HG03571 (cell line): ENCODE data around the gene ENHO.
"Not testable (repeated sequence)": the region's sequence is repeated elsewhere in the genome, so short reads cannot be mapped to it uniquely, and the experiment has no call there.

ENCODE experiments used
- ATAC-seq: cut with Tn5 transposase; IDR thresholded peaks from one replicate; pipeline ENCODE4 v1.9.1; 2021; ENCODE audit not compliant: unreplicated experiment

Gene ENHO

DNA sequence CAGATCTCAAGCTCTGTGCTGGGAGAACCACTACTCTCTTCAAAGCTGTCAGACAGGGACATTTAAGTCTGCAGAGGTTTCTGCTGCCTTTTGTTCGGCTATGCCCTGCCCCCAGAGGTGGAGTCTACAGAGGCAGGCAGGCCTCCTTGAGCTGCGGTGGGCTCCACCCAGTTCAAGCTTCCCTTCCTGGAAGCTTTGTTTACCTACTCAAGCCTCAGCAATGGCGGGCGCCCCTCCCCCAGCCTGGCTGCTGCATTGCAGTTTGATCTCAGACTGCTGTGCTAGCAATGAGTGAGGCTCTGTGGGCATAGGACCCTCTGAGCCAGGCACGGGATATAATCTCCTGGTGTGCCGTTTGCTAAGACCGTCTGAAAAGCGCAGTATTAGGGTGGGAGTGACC, 9.3 kb upstream of the ENHO start:
- not testable (repeated sequence) for ATAC-seq

DNA sequence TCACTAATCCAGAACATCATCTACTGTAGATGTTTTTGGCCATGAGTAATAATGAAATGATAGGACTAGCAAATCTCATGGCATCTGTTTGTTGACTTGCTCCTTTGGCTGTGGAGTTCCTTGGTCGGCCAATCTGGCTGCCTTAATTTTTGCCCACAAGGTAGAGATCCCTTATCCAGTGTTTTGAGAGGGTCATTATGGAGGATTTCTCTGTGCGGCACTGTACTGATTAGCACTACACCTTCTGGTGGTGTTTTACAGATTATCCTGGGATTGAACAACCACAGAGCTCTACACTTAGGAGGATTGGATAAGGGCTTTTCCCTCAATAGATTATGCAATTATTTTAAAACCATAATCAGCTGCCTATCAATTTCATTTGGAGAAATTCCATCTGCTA, 3.2 kb upstream of the ENHO start:
- no peak for ATAC-seq

DNA sequence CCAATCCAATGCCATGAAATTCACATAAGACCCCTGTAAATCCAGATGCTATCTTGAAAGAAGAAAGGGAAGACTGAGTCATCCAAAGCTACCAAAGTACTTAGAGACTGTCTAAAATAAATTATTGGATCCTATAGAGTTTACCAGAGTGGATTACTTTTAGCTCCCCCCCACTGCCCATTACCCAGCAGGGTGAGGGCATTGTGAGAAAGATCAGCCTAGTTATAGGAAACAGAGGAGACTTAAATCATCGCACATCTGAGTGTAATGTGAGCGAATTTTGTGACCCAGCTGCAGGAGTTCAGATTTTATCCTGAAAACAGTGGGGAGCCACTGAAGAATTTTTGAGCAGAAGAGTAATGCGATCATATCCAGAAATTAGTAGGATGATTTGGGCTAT, 1.6 kb upstream of the ENHO start:
- ATAC-seq, result no peak

DNA sequence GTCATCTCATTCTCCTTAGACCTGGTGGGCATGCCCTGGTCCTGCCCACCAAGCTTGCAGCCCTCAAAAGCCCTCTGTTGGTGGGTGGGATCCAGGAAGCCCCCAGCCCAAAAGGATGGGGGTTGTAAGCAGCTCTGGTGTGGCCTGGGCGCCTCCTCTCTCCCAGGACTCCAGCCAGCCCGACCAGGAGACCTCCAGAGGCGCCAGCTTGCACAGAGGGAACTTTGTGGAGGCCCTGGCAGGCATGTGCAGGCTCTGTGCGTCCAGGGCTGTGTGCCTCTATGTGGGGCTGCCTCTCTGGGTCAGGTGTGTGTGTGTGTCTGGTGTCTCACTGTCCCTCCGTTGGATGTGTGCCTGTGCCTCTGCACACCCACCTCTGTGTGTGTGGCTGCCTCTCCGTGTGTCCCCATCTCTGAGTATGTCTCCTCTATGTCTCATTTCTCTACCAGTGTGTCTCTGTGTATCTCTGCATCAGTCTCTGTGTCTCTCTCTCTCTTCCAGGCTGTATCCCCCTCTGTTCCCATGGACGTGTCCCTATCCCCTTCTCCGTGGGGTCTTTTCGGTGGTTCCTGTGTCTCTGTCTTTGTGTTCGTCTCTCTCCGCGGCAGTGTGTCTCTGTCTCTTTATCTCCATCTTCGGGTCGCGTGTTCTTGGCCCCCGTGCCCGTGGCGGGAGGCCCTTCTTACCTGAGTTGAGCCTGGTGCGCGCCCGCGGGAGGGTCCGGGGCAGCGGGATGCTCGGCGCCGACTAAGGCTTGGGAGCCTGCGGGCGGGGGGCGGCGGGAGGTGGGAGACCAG, 501 bp downstream of the ENHO start:
- ATAC-seq, result no peak

DNA sequence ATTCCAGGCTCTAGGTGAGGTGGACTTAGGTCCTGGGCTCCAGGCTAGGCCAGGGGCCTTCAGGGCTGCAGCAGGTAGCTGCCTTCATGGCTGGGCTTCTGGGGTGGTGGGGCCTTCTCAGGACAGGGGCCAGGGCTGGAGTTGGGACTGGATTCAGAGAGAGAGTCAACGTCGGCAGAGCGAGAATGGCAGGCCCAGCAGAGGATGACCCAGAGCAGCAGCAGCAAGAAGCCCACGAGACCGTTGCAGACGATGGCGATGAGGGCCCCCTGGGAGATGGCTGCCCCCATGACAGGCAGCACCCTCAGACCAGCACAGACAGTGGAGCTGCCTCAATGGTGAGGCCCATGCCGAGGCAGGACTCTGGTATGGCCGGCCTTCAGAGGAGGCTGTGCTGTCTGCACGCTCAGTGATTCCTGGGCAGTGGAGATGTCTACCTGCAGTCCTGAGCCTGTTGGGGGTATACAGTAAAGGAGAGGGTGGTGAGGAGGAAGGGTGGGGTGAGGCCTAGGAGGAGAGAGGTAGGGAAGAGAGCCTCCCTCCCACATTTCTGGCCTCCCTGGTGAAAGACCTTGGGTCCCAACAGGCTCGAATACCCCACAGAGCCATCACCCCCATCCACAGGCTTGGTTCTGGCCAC, 1.3 kb downstream of the ENHO start:
- no peak for ATAC-seq

DNA sequence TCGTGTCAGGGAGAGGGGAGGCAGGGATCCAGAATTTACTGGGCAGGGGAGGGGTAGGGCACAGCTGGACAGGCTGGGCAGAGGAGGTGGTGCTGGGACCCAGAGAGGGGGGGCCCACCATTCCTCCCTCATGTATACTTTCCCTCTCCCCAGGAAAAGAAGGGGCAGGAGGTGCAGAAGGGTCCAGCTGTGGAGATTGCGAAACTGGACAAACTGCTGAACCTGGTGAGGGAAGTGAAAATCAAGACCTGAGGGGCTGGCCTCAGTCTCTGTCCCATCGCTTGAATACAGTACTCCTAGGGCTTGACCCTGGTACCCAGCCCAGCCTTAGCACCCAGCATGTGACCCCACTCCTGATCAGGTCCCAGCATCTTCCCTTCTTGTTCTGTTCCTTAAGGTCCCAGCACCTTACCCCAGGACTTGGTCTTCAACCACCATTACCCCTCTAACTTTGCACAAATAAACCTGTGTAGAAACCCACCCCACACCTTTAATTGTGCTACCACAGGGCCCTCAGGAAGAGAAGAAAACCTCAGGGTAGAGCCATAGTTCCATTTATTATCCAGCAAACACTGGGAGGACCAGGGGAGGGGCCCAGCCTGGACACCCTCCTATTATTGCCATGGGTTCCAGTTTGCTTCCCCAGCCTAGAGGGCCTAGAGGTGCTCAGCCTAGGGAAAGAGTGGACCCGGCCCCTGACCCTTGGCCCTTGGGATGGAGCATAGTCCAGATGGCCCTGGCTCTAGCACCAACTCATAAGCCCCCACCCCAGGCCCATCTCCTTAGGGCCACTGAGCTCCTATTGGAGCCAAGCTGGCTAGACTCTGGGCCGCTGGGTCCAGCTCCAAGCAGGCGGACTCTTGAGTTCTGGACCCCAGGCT, 2.0 kb downstream of the ENHO start:
- ATAC-seq, result no peak

DNA sequence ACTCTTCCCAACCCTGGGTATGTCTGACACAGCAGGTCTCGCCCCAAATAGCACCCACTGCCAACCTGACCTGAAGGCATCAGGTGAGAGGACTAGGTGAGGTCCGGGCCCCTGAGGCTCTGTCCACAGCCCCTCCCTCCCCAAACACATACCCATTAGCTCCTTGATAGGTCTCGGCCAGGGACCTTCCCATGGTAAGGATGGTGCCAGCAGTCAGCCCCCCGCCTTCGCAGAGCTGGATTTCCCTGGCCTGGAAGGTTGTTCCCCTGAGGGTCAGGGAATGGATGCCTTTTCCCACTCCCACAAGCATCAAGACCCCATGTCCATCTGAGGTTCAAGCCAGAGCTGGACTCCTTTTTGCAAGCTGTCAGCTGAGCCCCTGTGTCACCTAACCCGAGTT, 2.7 kb downstream of the ENHO start:
- no peak for ATAC-seq

DNA sequence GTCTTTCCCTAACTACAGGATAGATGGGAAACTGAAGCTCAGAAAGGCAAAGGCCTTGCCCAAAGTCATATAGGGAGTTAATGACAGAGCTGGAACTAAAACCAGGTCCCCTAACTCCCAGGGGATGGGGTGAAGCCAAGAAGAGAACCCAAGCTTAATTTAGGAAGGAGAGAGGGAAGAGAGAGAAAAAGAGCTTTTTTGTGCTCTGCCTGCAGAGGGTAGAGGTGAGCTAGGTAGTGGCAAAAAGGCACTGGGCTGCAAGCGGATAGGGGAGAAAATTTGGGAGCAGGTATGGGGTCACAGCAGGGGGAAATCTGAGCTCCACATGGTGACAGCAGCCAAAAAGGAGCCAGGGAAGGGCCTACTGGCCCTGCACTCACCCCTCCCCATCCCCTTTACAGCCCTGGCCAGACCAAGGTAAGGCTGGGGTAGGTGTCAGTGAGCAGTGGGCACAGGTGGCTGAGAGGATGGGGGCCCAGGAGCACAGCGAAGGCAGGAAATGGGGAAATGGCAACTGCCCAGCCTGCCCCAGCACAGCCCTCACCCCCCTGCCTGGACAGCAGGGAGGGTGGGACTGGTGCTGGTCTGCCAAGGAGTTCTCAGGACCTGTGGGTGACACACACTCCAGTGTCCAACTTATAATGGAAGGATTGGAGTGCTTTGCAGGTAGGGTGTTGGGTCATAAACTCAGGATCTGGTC, 3.3 kb downstream of the ENHO start:
- ATAC-seq, result no peak

DNA sequence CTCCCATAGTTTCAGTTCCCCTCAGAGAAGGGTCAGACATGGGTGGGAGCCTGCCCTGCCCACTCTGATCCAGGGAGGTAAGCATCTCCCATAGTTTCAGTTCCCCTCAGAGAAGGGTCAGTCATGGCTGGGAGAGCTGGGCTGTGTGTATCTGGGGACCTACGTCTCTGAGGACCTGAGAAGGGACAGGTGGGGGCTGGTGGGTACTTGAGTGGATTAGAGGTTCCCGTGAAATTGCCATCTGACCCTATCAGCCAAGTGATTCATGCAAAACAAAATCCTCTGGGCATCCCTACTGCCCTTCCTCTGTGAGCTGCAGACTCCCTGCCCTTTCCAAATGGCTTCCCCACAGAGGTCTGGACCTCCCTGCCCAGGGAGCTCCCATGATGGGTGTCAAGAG, 3.9 kb downstream of the ENHO start:
- ATAC-seq, result no peak

DNA sequence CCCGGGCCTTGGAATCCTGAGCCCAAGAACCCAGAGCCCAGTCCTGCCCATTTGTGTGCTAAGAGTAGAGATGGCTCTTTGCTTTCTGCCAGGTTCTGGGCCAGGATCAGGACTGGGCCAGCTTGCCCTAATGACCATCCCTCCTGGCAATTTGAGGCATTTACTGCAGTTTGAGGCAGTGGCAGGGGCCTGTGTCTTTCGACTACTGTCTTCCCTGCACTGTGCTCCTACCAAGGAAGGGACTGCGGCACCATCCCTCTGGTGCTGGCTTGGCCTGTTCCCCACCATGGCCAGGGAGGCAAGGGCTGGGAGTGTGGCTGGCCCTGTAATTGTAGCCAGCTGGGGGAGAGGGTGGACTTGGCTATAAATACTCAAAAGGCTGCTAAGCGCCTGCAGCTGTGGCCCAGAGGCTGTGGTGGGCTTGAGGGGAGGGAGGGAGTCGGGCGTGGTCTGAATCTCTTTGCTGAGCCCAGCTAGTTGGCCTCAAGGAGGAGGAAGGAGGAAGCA, 4.6 kb downstream of the ENHO start:
- no peak for ATAC-seq

DNA sequence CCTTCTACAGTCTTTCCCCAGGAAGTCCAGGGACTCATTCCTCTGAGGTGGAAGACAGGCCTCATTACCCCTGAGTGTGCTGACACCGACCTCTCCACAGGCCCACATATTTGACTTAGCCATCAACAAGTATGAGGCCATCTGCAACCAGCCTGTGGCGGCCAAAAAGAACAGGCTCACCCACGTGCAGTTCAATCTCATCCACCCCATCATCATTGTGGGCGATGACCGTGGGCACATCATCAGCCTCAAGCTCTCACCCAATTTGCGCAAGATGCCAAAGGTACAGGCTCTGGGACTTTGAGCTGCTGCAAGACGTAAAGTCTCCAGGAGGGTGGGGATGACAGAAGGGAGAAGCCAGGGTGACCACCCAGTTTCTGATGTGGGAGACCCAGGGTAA, 5.6 kb downstream of the ENHO start:
- ATAC-seq, result no peak

DNA sequence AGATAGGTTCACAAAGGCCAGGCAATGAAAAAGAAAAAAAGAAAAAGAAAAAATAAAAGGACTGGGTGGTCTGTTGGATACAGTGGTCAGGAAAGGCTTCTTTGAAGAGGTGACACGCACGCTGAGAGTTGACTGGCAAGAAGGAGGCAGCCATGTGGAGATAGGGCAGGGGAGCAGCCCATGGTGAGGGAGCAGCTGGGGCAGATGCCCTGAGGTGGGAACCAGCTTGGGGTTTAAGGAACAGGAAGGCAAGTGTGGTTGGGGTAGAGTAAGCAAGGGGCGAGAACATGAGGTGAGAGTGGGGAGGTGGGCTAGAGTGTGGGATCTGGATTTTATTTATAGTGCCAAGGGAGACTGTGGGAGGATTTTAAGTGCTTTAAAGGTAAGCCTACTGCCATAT, 6.8 kb downstream of the ENHO start:
- no peak for ATAC-seq

DNA sequence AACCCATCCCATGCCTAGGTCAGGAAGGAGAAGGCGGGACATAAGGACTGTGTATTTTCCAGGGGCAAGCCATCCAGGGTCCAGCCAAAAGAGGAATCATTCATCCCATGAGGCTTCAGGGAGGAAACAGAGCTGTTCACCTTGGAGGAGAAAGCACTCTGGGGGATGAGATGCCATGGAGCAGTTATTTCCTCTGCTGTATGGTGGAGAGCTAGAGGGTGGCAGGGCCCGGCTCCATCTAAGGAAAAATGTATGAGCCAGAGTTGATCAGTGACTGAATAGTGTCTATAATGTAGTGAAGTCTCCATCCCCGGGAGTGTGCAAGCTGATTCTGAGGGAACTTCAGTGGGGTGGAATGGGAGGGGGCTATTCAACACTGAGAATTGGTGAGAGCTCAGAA, 8.0 kb downstream of the ENHO start:
- ATAC-seq, result no peak

DNA sequence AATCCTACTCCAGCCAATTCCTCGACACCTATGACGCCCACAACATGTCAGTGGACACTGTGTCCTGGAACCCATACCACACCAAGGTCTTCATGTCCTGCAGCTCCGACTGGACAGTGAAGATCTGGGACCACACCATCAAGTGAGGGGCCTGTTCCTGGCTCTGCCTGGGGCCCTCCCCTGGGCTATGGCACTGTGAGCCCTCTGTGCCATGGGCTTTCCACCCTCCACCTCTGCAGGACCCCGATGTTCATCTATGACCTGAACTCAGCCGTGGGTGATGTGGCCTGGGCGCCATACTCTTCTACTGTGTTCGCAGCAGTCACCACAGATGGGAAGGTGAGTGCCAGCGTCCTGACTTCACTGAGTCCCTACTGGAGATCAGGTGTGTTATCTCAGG, 8.4 kb downstream of the ENHO start:
- ATAC-seq, result no peak

DNA sequence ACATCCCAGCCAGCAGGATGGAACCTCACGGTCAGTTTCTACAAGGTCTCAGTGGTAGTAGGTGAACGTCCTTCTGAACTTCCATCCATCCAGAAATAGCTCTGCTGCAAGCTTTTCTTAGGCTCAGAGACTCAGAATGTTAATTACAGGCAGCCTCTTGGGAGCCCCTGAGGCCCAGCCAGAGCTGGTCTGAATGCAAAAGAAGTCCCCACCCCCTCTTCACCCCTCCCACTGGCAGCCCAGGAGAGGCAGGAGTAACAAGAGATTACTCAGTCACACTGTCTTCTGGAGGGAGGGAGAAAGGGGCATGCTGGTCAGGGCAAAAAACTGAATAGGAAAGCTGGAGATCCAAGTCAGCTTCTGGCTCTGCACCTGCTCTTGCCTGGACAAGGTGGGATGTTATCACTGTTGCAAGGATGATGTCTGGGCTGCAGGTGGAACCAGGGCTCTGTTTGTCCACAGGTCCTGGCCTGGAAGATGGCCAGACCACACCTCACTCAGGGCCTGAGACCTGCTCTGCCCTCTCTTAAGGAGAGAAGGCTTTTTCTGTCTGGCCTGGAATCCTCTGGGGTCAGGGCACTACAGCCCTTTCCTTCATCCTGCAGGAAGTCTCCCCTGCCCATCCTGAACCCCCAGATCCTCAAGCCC, 9.1 kb downstream of the ENHO start:
- ATAC-seq, result no peak

DNA sequence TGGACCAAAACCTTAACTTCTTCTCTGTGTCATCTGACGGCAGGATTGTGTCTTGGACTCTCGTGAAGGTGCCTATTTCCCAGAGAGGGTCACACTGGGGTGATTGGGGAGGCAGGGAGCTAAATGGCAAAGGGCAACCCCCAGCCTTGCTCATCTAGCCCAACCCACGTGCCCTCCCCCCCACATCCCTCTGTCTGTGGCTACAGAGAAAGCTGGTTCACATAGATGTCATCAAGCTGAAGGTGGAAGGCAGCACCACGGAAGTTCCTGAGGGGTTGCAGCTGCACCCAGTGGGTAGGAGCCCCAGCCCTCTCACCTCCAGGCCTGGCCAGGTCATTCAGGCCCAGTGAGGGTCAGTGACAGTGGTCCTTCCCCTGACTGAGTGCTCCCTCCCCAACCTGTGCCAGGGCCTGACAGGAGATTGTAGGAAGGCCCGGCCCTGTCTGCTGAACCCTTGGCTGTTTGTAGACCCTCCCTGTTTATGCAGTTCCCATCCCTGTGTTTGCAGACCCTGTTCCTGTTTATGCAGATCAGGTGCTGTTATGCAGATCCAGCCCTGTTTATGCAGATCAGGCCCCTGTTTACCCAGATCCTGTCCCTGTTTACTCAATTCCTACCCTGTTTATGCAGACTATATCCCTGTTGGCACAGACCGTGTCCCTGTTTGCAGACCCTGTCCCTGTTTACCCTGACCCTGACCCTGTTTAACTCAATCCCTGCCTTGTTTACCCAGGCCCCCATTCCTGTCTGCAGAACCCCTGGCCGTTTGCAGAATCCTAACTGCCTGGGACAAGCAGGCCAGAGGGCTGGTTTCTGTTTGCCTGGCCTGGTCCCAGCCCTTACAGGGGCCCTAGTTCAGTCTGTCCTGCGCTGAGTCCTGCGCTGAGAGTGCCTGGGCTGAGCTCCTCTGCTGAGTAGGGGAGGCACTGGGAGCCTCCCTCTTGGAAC, 10.4 kb downstream of the ENHO start:
- no peak for ATAC-seq

DNA sequence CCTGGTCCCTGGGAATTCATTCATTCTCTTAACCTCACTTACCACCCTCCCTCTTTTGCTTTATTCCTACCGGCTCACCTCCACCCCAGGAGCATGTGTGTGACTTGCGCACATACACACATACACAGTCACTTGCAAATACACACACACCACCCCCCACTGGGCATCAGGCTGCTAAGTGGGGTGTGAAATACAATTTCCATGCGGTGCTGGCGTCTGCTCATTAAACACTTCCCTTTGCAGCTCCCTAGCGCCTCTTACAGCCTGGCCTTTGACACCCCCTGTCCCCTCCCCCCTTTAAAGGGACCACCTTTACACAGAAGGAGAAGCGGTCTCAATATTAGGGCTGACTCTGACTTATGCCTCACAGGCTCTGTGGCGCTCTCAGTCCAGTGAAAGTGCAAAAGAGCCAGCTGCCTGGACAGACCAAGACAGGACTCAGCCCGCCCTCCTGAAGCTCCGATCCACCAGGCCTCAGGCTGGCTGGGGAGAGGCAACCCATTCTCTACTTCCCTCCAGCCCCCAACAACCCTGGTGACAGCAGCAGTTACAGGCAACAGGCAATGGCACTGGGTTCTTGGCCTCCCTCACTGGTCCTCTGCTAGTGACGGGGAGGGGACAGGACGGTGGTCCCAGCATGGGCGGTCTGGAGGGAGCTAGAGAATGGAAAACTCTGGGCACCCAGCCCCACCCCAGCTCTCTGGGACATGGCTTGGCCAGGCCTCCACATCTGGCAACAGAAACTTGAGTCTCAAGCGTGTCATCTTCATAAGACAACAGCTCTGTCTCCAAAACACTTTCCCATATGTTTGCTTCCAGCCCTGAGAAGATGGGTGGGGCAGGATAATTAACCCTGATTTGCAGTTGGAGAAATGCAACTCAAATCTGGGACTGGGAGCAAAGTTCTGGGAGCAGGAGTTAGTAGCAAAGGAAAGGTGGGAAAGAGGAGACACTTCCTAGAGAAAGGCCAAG, 12.0 kb downstream of the ENHO start:
- ATAC-seq, result no peak

DNA sequence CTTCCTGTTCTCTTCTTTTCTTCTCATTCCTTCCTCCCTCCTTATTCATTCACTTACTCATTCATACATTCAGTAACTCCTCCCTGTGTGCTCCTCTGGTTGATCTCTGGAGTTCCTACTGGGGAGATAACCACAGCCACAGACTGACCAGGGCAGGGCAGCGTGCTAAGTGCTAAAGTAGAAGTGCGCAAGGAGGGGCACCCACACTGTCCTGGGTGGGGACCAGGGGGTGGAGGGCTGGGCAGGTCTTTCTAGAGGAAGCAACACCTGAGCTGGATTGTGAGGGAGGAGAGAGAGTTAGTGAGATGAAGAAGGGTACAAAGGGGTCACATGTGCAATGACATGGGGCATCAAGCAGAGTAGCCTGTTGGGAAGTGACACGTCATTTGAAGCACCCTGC, 13.8 kb downstream of the ENHO start:
- no peak for ATAC-seq
